ENCODE measurements around the gene OPN1SW. TPM values are rescaled to one million over a fixed set of nuclear protein-coding genes. Genes with fewer than 3 reads are reported as not detected.

The OPN1SW gene, protein sequence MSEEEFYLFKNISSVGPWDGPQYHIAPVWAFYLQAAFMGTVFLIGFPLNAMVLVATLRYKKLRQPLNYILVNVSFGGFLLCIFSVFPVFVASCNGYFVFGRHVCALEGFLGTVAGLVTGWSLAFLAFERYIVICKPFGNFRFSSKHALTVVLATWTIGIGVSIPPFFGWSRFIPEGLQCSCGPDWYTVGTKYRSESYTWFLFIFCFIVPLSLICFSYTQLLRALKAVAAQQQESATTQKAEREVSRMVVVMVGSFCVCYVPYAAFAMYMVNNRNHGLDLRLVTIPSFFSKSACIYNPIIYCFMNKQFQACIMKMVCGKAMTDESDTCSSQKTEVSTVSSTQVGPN
- total RNA-seq (2022; extraction: Qiagen RNA extraction; ENCODE audit: low read depth) = not detected in 5 replicates

DNA sequence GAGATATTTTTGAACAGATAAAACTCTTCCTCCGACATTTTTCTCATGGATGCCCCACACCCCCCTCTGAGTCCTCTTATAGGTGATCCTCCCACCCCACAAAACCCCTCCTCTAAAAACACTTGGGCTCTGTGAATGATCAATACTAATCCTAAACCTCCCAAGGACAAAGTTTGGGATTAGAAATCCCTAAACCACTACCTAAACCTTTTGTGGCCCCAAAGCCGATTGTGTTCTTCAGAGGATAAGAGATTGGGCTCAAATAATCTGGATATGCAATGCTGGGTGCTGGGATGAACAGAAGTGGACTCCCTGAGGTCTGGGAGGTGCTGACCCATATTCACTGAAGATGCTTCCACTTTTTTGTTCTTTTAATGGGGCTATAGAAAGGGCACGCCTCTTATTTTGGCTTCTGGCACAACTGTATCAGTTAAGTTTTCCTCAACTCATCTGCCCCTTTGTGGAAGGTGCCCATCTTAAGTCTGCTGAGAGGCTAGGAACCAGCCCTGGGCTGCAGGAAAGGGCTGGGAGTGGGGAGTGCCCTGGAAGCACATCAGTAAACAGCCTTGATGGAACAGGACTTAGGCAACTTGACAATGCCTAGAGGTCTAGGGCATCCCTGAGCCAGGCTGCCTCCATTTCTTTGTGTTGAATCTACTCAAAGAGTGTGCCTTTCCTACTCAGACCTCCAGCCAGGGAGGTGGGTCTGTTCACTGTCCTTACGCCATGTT lies at the start of gene OPN1SW:
Gene OPN1SW, minus strand, starts transcription at position 51 of the 731 bp plus-strand sequence. Its CDS starts 13 bp downstream, at position 38.

DNA sequence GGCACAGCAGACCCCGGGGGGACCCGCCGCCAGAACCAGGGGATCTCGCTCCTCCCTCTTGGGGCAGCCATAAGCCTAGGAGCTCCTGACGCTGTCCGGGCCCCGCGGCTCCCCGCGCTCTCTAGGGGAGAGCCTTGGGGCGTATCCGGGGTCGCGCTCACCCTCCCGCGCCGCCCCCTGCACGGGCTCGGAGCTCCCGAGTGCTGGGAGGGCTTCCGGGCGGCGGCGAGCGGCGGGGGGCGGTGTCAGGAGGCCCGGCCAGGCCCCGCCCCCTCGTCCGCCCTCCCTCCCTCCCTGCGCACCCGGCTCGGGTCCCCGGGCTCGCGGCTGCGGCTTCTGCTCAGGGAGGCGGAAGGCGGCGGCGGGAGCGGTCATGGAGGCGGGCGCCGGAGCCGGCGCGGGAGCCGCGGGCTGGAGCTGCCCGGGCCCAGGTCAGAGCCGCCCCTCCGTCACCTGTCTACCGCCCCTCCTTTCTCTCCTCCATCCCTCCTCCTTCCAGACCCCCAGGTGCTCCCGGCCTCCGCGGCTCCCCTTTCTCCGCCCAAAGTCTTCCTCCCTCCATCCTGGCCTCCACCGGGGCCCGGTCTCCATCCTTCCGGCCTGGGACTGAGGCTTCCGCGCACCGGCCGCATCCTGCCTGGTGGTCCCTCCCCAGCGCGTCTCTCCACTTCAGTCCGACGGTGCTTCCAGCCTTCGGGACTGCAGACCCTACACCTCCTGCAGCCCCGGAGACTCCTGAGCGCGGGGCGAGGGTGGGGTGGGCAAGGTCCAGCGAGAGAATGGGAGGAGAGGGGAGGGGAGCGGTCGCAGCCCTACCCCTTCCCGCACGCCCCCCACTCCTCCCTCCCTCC lies 15.8 kb upstream of the OPN1SW start, which contains the start of gene CCDC136:
Gene CCDC136, plus strand, starts transcription at position 848 of the 851 bp plus-strand sequence. CDS start 444 bp downstream, outside the sequence.

DNA sequence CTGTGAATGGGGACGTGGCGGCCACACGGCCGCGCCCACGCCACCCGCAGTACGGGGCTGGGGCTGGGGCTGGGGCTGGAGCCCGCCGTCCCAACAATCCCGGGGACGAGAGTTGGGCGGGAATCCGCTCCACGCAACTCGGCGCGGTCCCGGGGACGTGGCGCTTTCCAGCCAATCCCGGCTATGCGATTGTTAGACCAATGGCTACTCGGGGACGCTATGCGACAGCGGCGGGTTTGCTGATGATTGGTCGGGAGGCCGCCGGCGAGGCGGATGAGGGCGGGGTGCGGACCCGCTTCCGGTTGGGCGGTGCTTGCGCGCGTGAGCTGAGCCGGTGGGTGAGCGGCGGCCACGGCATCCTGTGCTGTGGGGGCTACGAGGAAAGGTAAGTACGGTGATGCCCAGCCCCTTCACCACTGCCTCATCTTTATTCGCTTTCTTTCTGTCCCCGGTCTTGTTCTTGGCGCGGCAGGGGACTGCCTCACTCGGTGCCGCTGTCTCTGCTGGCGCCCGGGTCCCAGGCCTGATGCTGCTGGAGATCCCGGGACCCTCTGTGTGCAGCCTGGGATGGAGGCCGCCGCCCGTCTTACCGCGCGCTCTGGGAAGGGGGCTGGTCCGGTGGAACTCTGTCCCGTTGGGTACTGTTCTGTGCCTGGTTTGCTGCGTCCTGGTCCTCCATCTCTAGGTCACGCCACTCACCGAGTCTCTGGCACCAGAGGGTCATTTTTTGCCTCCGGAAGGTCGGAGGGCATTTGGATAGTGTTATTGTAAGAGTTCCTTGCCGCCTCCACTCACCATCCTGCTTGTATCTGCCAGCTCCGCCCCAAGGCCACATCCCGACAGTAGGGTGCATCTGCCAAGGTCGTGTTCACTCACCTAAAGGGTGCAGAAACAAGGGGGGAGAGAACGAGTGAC lies 36.3 kb downstream of the OPN1SW start, which contains the start of gene CALU:
Gene CALU, plus strand, starts transcription at position 312 of the 915 bp plus-strand sequence. CDS start 9,225 bp downstream, outside the sequence.

Other genes starting within 250 kb of the OPN1SW start
- 0.25 to 0.73 TPM (median 0.53 TPM) in 5 replicates for gene GARIN1A, start 103.5 kb downstream of the OPN1SW start, total RNA-seq (2022; extraction: Qiagen RNA extraction; ENCODE audit: low read depth)
- 124 to 198 TPM (median 160 TPM) in 5 replicates for gene CALU, start 36.4 kb downstream of the OPN1SW start, total RNA-seq (2022; extraction: Qiagen RNA extraction; ENCODE audit: low read depth)
- gene CCDC136, start 16.2 kb upstream of the OPN1SW start, total RNA-seq (2022; extraction: Qiagen RNA extraction; ENCODE audit: low read depth) = 1.1 to 2.3 TPM (median 2.2 TPM) in 5 replicates
- 3.7 to 5.9 TPM (median 4.7 TPM) in 5 replicates for gene FLNC, start 54.6 kb upstream of the OPN1SW start, total RNA-seq (2022; extraction: Qiagen RNA extraction; ENCODE audit: low read depth)
- 240 to 271 TPM (median 252 TPM) in 5 replicates for gene ATP6V1F, start 87.1 kb upstream of the OPN1SW start, total RNA-seq (2022; extraction: Qiagen RNA extraction; ENCODE audit: low read depth)
- gene KCP, start 134.9 kb upstream of the OPN1SW start, total RNA-seq (2022; extraction: Qiagen RNA extraction; ENCODE audit: low read depth) = 0.09 to 0.18 TPM (median 0.14 TPM) in 5 replicates
- 12.5 to 15.9 TPM (median 14.1 TPM) in 5 replicates for gene IRF5, start 162.1 kb upstream of the OPN1SW start, total RNA-seq (2022; extraction: Qiagen RNA extraction; ENCODE audit: low read depth)